ENCODE measurements around the gene OR51G2.

GRCh38 chr11:4903484-4903883 is 15.7 kb downstream of the OR51G2 start, which contains the start of gene OR51A7:
- TF ChIP-seq CTCF (optimal IDR thresholded peaks at IDR 0.05 in 1 of 3, IDR thresholded peaks at IDR 0.05 in 1 of 3, conservative IDR thresholded peaks at IDR 0.05 in 1 of 3; ENCODE audit: extremely low read depth in 1 of 3, insufficient read depth in 2 of 3, low read length in 3 of 3) (no peak), EZH2 (IDR thresholded peaks at IDR 0.05; ENCODE audit: low read length) (no peak)
